ENCODE results near the gene ZDHHC14.

Gene ZDHHC14

GRCh38 chr6:157519255-157520116 lies 138.5 kb downstream of the ZDHHC14 start:
- DNase-seq (ENCODE audit: low read depth): no peak
- TF ChIP-seq CTCF (IDR thresholded peaks at IDR 0.05; ENCODE audit: insufficient read depth, low read depth, low read length, missing control alignments): no peak
- H3K4me3 ChIP-seq (ENCODE audit: low read depth, low read length): no peak overlapping the region

- no peak for TF ChIP-seq CTCF (IDR thresholded peaks at IDR 0.05; ENCODE audit: insufficient read depth, low read depth, low read length, missing control alignments)
- H3K4me3 ChIP-seq (ENCODE audit: low read depth, low read length): no peak overlapping the region
- DNase-seq (ENCODE audit: low read depth): no peak
Observed at GRCh38 chr6:157520117-157520406, 139.1 kb downstream of the ZDHHC14 start.

- no peak for DNase-seq (ENCODE audit: low read depth)
- no peak overlapping the region for H3K4me3 ChIP-seq (ENCODE audit: low read depth, low read length)
- no peak for TF ChIP-seq CTCF (IDR thresholded peaks at IDR 0.05; ENCODE audit: insufficient read depth, low read depth, low read length, missing control alignments)
Observed at GRCh38 chr6:157520596-157521361, 139.8 kb downstream of the ZDHHC14 start.

GRCh38 chr6:157521362-157522335 lies 140.7 kb downstream of the ZDHHC14 start:
- H3K4me3 ChIP-seq (ENCODE audit: low read depth, low read length): no peak overlapping the region
- DNase-seq (ENCODE audit: low read depth): no peak
- no peak for TF ChIP-seq CTCF (IDR thresholded peaks at IDR 0.05; ENCODE audit: insufficient read depth, low read depth, low read length, missing control alignments)

GRCh38 chr6:157522472-157522871 lies 141.5 kb downstream of the ZDHHC14 start:
- DNase-seq (ENCODE audit: low read depth): no peak
- no peak for TF ChIP-seq CTCF (IDR thresholded peaks at IDR 0.05; ENCODE audit: insufficient read depth, low read depth, low read length, missing control alignments)
- H3K4me3 ChIP-seq (ENCODE audit: low read depth, low read length): no peak overlapping the region

- H3K4me3 ChIP-seq (ENCODE audit: low read depth, low read length): no peak overlapping the region
- DNase-seq (ENCODE audit: low read depth): no peak
- TF ChIP-seq CTCF (IDR thresholded peaks at IDR 0.05; ENCODE audit: insufficient read depth, low read depth, low read length, missing control alignments): no peak
Observed at GRCh38 chr6:157524735-157525134, 143.7 kb downstream of the ZDHHC14 start.

All from GM12865 (cell line).